OCI-LY7 (cell line): Measurements from ENCODE around the gene ASAP3.

Experiments used
- CTCF ChIP-seq: fragments of 200-600 bp; sonication (generic); conservative IDR thresholded peaks from 2 replicates; pipeline ENCODE4 v1.5.1; 2014; ENCODE audit warnings: mild to moderate bottlenecking, antibody characterized with exemption, low read length, moderate library complexity, mixed read lengths
- EZH2phosphoT487 ChIP-seq: fragments of 200-600 bp; sonication (generic); IDR thresholded peaks from 2 replicates; pipeline ENCODE4 v1.6.1; 2018; ENCODE audit warnings: low read depth, borderline replicate concordance, mild to moderate bottlenecking, mixed run types, antibody characterized with exemption, low read length, moderate library complexity, mixed read lengths

DNA sequence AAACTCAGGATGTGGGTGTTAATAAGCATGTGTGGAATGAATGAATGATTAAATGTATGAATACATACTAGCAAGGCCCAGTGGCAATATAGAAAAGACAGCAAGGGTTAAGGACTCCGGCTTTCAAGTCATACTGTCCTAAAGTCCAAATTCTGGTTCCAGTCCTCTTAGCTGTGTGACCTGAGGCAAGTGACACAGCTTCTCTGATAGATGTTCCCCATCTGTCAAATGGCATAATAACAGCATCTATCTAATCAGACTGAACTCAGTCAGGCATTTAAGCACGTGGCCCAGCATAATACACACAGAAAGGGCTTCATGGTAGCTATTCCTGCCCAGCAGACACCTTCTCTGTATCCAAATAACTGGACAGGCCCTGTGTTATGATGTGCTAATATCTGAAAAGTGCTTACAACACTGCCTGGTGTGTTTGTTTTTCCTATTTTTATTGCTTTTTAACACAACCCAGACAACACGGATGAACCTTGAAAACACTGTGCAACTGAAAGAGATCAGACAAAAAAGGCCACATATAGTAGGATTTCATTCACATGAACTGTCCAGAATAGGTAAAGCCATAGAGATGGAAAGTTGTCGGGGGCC lies 12.4 kb downstream of the ASAP3 start:
- TF ChIP-seq CTCF (no peak), EZH2phosphoT487 (no peak)
